Measurements from ENCODE around the gene SLC27A2. TPM values are rescaled to one million over a fixed set of nuclear protein-coding genes. Genes with fewer than 3 reads are reported as not detected.

SLC27A2 gene
- total RNA-seq, 6 donors from 2014 or later: 0.66 to 18.2 (median 2.5) TPM

DNA sequence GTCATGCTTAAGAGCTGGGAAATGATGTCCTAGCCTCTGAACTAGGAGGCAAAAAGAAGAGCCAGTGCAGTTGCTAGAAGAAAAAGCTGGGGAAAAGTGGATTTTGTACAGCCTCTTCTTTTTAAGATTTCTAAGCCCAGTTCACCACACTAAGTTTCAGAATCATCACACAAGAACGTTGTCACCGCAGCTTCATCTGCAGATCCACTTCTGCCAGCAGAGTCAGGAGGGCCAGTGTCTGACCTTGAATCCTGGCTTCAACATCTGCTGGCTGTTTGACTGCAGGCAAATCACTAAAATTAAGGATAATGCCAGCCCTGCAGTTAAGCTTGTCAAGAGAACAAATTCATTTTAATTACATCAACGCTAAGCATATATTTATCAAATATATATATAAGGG lies 47.3 kb downstream of the SLC27A2 start:
- Histone ChIP-seq H3K27me3 (no peaks in the 10 kb centered on the region), H3K36me3 (no peaks in the 10 kb centered on the region), H3K27ac (no peak overlapping the region), H3K4me1 (no peaks in the 10 kb centered on the region), H3K9me3 (no peaks in the 10 kb centered on the region), H3K4me3 (no peak overlapping the region)
- no peak for TF ChIP-seq POLR2A (IDR thresholded peaks at IDR 0.05)
- ATAC-seq (ENCODE audit: low FRiP score in 2 of 2): no peak
- 90 to 97% methylated on average over 3 of the region's 3 CpGs for WGBS, 2 donors
- no peak for DNase-seq

DNA sequence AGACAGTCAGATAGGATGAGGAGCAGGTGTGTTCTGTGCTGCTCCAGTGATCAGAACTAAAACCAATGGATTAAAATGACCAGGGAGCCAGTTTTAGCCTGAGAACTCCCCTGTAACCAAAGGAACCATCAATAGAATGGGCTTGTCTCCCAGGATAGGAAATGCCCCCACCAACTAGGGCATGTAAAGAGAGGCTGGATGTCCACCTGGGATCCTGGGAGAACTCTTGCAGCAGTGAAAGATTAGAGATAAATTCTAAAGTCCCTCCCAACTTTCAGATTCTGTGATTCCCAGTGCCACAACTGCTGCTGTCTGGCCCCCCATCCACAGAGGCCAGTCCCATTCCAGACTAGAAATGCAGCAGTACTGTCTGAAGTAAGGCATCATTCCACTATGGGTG lies 49.8 kb downstream of the SLC27A2 start:
- TF ChIP-seq POLR2AphosphoS5 (IDR thresholded peaks at IDR 0.05) (no peak), POLR2A (IDR thresholded peaks at IDR 0.05) (no peak), EP300 (IDR thresholded peaks at IDR 0.05) (no peak)
- TF ChIP-seq, protein P1, sequence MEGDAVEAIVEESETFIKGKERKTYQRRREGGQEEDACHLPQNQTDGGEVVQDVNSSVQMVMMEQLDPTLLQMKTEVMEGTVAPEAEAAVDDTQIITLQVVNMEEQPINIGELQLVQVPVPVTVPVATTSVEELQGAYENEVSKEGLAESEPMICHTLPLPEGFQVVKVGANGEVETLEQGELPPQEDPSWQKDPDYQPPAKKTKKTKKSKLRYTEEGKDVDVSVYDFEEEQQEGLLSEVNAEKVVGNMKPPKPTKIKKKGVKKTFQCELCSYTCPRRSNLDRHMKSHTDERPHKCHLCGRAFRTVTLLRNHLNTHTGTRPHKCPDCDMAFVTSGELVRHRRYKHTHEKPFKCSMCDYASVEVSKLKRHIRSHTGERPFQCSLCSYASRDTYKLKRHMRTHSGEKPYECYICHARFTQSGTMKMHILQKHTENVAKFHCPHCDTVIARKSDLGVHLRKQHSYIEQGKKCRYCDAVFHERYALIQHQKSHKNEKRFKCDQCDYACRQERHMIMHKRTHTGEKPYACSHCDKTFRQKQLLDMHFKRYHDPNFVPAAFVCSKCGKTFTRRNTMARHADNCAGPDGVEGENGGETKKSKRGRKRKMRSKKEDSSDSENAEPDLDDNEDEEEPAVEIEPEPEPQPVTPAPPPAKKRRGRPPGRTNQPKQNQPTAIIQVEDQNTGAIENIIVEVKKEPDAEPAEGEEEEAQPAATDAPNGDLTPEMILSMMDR (IDR thresholded peaks at IDR 0.05): no peak
- Histone ChIP-seq H3K27me3 (no peaks in the 10 kb centered on the region), H3K4me1 (no peaks in the 10 kb centered on the region), H3K27ac (no peak overlapping the region), H3K4me3 (no peak overlapping the region), H3K36me3 (no peaks in the 10 kb centered on the region), H3K9me3 (no peaks in the 10 kb centered on the region)
- ATAC-seq (ENCODE audit: low FRiP score in 2 of 2) (no peak), DNase-seq (no peak)

DNA sequence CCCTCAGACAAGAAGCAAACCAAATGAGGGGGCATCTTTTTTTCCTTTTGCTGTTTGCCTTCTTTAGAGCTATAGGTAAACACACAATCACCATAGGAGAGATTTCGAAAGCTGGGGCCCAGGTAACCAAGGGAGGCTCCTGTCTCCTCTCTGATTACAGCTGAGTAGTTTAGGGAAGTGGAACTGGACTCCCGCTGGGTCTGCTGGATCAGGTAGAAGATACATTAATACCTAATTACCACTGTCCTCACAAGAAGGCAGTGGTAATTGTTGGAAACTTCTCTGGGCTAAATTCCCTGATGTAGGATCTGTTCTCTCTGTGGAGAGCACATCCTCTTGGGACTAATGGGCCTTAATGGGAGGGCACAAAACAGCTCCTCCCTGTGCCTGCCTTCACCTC lies 50.8 kb downstream of the SLC27A2 start:
- H3K27me3 ChIP-seq: no peaks in the 10 kb centered on the region
- H3K9me3 ChIP-seq: no peaks in the 10 kb centered on the region
- no peaks in the 10 kb centered on the region for H3K4me1 ChIP-seq
- DNase-seq (no peak), ATAC-seq (ENCODE audit: low FRiP score in 2 of 2) (no peak)
- H3K27ac ChIP-seq: no peak overlapping the region
- H3K4me3 ChIP-seq: no peak overlapping the region
- no peaks in the 10 kb centered on the region for H3K36me3 ChIP-seq
- WGBS, 2 donors: 77 to 80% methylated on average over 2 of the region's 2 CpGs
- TF ChIP-seq EP300 (IDR thresholded peaks at IDR 0.05) (no peak), POLR2AphosphoS5 (IDR thresholded peaks at IDR 0.05) (no peak), POLR2A (IDR thresholded peaks at IDR 0.05) (no peak)
- TF ChIP-seq, protein P1 (IDR thresholded peaks at IDR 0.05): no peak

DNA sequence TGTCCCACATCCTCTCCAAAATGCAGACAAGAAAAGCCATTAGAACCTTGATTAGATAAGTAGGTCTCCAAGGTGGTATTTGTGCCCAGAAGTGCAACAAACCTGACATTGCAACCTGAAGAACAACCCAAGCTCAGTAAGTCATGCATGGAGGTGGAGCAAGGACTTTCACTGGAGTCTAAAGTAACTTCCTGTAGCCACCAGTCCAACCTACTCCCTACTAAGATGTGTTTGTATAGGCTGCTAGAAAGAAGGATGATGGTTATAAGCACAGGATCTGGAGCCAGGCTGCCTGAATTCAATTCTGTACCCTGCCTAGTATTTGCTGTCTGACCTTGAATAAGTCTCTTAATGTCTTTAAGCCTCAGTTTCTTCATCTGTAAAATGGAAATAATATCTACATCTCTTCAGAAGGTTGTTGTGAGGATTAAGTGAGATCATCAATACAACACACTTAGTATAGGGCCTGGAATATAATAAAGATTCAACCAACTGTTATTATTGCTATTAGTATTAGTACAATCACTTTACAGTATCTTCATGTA lies 51.3 kb downstream of the SLC27A2 start:
- Histone ChIP-seq H3K27ac (no peak overlapping the region), H3K27me3 (no peaks in the 10 kb centered on the region), H3K36me3 (no peaks in the 10 kb centered on the region), H3K4me3 (no peak overlapping the region), H3K9me3 (no peaks in the 10 kb centered on the region), H3K4me1 (no peaks in the 10 kb centered on the region)
- TF ChIP-seq EP300 (IDR thresholded peaks at IDR 0.05) (no peak), POLR2AphosphoS5 (IDR thresholded peaks at IDR 0.05) (no peak), POLR2A (IDR thresholded peaks at IDR 0.05) (no peak)
- TF ChIP-seq, protein P1 (IDR thresholded peaks at IDR 0.05): no peak
- ATAC-seq (ENCODE audit: low FRiP score in 2 of 2): no peak
- no peak for DNase-seq

DNA sequence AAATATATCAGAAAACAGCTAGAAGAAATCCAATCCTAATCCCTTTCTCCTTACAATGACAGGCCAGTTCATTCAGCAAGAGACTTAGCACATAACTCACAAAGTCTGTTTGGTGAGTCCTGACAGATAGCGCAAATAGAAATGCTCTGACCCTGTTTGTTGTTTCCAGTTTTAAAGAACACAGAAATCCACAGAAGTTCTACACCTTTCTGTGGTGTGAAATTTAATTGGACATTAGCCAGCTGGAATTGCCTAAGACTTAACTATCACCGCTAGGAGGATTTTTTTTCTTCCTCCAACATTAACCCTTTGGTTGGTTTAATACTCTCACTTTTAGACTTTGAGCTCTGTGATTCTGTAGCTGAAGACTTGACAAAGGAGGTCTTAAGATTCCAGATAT lies 52.8 kb downstream of the SLC27A2 start:
- Histone ChIP-seq H3K4me1 (no peaks in the 10 kb centered on the region), H3K27me3 (no peaks in the 10 kb centered on the region), H3K27ac (no peak overlapping the region), H3K4me3 (no peak overlapping the region), H3K36me3 (no peaks in the 10 kb centered on the region), H3K9me3 (no peaks in the 10 kb centered on the region)
- TF ChIP-seq EP300 (IDR thresholded peaks at IDR 0.05) (no peak), POLR2AphosphoS5 (IDR thresholded peaks at IDR 0.05) (no peak), POLR2A (IDR thresholded peaks at IDR 0.05) (no peak)
- TF ChIP-seq, protein P1 (IDR thresholded peaks at IDR 0.05): no peak
- no peak for DNase-seq
- 44 to 66% methylated on average over 2 of the region's 2 CpGs for WGBS, 2 donors
- no peak for ATAC-seq (ENCODE audit: low FRiP score in 2 of 2)
